Measurements from ENCODE around the gene TTLL9.
"Not testable (repeated sequence)": the region's sequence is repeated elsewhere in the genome, so short reads cannot be mapped to it uniquely, and the experiment has no call there.

TTLL9 gene

GRCh38 chr20:31921480-31921879 lies 51.0 kb downstream of the TTLL9 start:
- not testable (repeated sequence) for DNase-seq

DNA sequence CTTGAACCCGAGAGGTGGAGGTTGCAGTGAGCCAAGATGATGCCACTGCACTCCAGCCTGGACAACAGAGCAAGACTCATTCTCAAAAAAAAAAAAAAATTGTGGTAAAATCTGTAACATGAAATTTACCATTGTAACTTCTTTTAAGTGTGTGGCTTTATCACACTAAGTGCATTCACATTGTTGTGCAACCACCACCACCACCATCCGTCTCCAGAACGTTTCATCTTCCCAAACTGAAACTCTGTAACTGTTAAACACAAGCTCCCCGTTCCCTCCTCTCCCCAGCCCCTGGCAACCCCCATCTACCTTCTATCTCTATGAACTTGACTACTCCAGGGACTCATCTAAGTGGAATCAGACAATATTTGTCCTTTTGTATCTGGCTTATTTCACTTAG lies 51.7 kb downstream of the TTLL9 start:
- DNase-seq, result no peak

GRCh38 chr20:31922588-31922987 lies 52.2 kb downstream of the TTLL9 start:
- DNase-seq, result no peak

- DNase-seq, result no peak
These were observed 53.2 kb downstream of the TTLL9 start for GRCh38 chr20:31923388-31924331.

GRCh38 chr20:31924561-31924960 lies 54.1 kb downstream of the TTLL9 start:
- no peak for DNase-seq

- DNase-seq, result no peak
These were observed 55.2 kb downstream of the TTLL9 start for GRCh38 chr20:31925631-31926030.

- DNase-seq, result no peak
These were observed 56.1 kb downstream of the TTLL9 start for GRCh38 chr20:31926493-31926892.

DNA sequence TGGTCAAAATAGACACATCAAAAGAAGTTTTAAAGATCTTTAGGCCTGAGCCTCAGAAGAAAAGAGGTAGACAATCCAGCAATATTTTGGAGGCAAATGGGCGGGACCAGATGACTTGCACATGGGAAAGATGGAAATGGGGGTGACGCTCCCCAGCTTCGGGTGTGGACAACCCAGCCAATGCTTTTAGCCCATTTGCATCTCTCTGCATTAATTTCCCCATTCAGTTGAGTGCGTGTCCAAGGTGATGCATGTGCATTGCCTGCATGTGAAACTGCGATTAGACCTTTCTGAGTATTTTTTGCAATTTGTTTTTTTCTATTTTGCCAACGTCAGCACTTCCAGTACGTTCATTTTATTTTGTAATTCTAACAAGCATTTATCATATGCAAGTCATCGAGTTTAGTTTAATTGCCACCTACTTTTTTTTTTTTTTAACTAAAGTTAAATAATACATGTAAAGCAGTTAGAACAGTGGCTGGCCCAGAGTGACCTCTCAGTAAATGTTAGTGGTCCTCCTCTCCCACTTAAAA lies 57.3 kb downstream of the TTLL9 start:
- peak; percentile 55 for DNase-seq

DNA sequence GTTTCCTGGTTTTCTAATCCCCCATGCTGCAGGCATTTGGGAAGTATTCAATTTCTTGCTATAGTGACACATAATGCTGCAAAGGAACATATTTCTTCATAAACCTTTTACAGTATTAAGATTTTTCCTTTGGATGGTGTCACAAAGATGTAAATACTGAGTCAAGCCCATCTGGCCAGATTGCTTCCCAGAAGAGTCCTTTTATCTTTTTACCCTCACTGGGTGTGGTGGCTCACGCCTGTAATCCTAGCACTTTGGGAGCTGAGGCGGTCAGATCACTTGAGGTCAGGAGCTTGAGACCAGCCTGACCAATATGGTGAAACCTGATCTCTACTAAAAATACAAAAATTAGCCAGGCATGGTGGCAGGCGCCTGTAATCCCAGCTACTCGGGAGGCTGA lies 59.2 kb downstream of the TTLL9 start:
- DNase-seq, result not testable (repeated sequence)

- no peak for DNase-seq
These were observed 60.3 kb downstream of the TTLL9 start for GRCh38 chr20:31930779-31931178.

DNA sequence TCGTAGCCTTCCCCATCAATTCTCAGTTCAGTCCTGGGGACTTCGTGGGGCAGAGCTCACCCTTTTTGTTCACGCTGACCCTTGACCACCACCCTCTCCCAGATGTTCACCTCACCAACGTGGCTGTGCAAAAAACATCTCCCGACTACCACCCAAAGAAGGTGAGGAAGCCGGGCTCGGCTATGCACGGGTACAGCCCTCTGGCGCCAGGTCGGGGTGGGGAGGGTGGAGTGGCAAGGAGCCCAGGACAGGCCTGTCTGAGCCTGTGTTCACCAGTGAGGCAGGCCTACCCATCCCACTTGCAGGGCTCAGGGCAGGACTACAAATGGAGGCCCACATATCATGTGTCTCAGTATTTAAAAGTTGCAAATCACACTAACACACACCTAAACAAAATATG lies 63.3 kb downstream of the TTLL9 start:
- DNase-seq, result no peak

- no peak for DNase-seq
These were observed 64.1 kb downstream of the TTLL9 start for GRCh38 chr20:31934491-31934890.

GRCh38 chr20:31934968-31935764 lies 64.7 kb downstream of the TTLL9 start:
- DNase-seq, result no peak

DNA sequence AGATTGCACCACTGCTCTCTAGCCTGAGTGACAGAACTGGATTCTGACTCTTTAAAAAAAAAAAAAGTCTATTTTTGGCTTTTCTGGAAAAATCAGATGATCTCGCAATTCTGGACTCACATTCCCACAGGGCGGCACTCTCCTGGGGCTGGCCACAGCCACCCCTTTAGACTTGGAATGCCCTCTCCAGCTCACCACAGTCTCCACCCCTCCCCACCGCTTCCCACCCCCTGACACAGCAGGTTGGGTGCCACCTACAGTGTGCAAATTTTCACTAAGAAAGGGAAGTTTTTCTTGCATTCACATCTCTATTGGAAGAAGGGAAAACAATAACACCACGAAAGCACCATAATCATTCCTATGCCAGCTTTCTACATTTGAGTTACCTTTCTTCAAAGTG lies 66.0 kb downstream of the TTLL9 start:
- no peak for DNase-seq

DNA sequence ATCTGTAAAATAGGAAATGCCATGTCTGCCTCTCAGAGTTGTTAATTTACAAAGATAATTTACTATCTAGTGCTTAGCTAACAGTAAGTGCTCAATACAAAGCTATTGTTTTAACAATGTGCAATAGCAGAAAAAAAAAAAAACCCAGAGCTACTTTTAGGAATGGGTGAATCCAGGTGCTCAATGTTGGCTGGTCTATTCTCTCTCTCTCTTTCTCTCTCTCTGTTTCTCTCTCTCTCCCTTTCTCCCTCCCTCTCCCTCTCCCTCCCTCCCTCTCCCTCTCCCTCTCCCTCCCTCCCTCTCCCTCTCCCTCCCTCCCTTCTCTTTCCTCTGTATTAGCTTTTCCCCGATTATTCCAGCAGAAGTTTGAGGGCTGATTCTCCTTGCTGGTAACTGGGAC lies 67.4 kb downstream of the TTLL9 start:
- DNase-seq, result no peak

- no peak for DNase-seq
These were observed 69.2 kb downstream of the TTLL9 start for GRCh38 chr20:31939661-31940060.

DNA sequence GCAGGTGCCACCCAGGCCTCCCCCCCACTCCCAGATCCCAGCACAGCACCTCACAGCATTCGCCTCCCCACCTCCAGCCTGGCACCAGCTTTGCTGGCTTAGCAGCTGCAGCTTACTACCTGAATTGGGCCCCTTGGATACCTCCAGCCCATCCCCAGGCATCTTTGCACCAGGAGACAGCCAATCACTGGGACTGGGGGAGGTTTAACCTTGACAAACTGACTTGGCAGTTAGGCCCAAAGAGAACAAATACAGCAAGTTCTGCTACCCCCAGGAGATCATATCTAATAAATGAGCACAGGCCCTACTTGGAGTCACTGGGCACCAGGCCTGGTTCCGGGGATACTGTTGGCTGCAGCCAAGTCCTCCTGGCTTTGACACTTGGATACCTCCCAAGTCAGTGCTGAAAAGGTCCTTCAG lies 72.6 kb downstream of the TTLL9 start:
- DNase-seq, result no peak

- no peak for DNase-seq
These were observed 74.9 kb downstream of the TTLL9 start for GRCh38 chr20:31945319-31945718.

DNA sequence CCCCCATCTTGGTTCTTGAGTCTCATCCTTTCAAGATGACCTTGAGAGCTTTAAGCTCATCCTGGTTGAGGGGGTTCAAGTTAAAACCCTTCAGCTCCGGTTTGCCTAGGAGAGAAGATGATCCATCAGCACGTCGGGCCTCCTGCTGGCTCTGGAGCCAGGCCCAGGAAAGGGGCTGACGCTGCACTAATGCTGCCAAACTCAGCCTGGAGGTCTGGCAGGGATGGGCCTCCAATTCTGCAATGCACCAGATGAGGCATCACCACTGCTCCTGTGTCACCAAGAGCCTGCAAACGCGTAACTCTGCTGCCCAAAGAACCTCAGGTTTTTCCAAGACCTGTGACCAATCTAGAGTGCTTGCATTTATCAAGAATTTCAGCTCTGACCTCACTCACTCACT lies 75.4 kb downstream of the TTLL9 start:
- no peak for DNase-seq

GRCh38 chr20:31948008-31948407 lies 77.6 kb downstream of the TTLL9 start:
- no peak for DNase-seq

DNA sequence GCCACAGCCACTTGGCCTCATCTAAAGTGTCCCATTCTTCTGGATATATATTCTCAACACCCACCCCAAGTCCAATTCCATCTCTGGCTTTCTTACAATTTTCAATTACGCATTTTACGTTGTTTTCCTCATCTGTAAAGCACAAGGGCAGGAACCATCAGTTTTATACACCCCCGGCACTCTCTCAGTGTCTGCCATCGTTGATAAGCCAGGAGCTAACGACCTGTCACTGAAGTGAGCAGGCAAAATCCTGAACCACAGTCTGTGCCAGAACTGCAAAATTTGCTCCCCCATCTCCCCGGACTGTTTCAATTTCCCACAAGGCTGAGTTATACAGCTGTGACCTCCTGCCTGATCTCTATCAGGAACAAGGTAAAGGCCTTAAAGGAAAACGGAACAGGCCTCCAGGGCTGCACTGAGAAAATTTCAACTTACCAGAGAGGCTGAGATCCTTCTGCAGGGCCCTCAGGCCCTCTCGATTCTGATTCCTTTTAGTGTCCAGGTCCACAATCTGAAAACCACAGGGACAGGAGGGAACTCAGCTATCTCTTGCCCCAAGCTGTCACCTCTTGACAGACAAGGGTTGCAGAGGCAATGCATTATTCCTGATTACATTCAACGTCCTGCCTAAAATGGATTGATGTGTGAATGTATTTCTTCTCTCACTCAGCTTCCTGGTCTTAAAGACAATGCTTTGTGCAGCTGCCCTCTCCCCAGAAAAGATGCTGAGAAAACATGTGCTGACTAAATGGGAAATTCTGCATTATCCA lies 79.6 kb downstream of the TTLL9 start:
- DNase-seq, result no peak

DNA sequence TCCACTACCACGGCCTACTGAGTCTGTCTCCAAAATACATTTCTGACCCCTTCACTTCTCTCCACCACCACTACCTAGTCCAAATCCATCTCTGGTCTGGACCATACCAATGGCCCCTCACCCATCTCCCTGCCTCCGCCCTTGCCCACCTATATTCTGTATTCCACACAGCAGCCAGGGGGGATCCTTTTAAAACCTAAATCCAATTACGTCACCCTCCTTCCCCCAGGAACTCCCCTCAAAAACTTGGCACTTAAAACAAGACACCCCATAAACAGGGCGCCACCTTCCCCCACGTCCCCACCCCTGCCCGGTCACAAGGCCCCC lies 80.7 kb downstream of the TTLL9 start:
- DNase-seq, result no peak

Data from NCI-H774 (cell line).